GM19351 (cell line): ENCODE data around the gene FIGN.

Source experiments
- ATAC-seq: cut with Tn5 transposase; IDR thresholded peaks from one replicate; pipeline ENCODE4 v1.9.1; 2021; ENCODE audit warnings: mild to moderate bottlenecking, moderate library complexity; ENCODE audit not compliant: unreplicated experiment

The FIGN gene

GRCh38 chr2:163617517-163617916, 118.3 kb downstream of the FIGN start:
- ATAC-seq: no peak

- no peak for ATAC-seq
These were observed 122.5 kb downstream of the FIGN start for GRCh38 chr2:163613266-163613731.

GRCh38 chr2:163612332-163612731, 123.5 kb downstream of the FIGN start:
- ATAC-seq: no peak

GRCh38 chr2:163611557-163611906, 124.3 kb downstream of the FIGN start:
- no peak for ATAC-seq

GRCh38 chr2:163610817-163611556, 124.8 kb downstream of the FIGN start:
- peak; percentile 51 for ATAC-seq

GRCh38 chr2:163607630-163608029, 128.2 kb downstream of the FIGN start:
- no peak for ATAC-seq

GRCh38 chr2:163606878-163607277, 128.9 kb downstream of the FIGN start:
- ATAC-seq: no peak

GRCh38 chr2:163605779-163606178, 130.0 kb downstream of the FIGN start:
- no peak for ATAC-seq

GRCh38 chr2:163604941-163605555, 130.8 kb downstream of the FIGN start:
- no peak for ATAC-seq

GRCh38 chr2:163602196-163602595, 133.6 kb downstream of the FIGN start:
- no peak for ATAC-seq

- ATAC-seq: no peak
These were observed 134.4 kb downstream of the FIGN start for GRCh38 chr2:163601377-163601776.

GRCh38 chr2:163600801-163601200, 135.0 kb downstream of the FIGN start:
- ATAC-seq: no peak

- no peak for ATAC-seq
These were observed 140.8 kb downstream of the FIGN start for GRCh38 chr2:163595028-163595427.

GRCh38 chr2:163594497-163594896, 141.3 kb downstream of the FIGN start:
- ATAC-seq: no peak

GRCh38 chr2:163593982-163594381, 141.8 kb downstream of the FIGN start:
- ATAC-seq: no peak

GRCh38 chr2:163592954-163593622, 142.7 kb downstream of the FIGN start:
- ATAC-seq: no peak

GRCh38 chr2:163591461-163591860, 144.3 kb downstream of the FIGN start:
- no peak for ATAC-seq

- ATAC-seq: no peak
These were observed 155.1 kb downstream of the FIGN start for GRCh38 chr2:163580757-163581156.

GRCh38 chr2:163574309-163574708, 161.5 kb downstream of the FIGN start:
- ATAC-seq: no peak

- ATAC-seq: no peak
These were observed 162.2 kb downstream of the FIGN start for GRCh38 chr2:163573652-163574051.

- no peak for ATAC-seq
These were observed 163.0 kb downstream of the FIGN start for GRCh38 chr2:163572850-163573249.
